OCI-LY7 (cell line): ENCODE data around the gene SMC5.

Experiments used
- EZH2phosphoT487 ChIP-seq: fragments of 200-600 bp; sonication (generic); IDR thresholded peaks from 2 replicates; pipeline ENCODE4 v1.6.1; 2018; ENCODE audit warnings: low read depth, borderline replicate concordance, mild to moderate bottlenecking, mixed run types, antibody characterized with exemption, low read length, moderate library complexity, mixed read lengths
- TF ChIP-seq, protein P1 (sequence below): fragments of 200-600 bp; sonication (generic); conservative IDR thresholded peaks from 2 replicates; pipeline ENCODE4 v1.5.1; 2014; ENCODE audit warnings: mild to moderate bottlenecking, antibody characterized with exemption, low read length, moderate library complexity, mixed read lengths

DNA sequence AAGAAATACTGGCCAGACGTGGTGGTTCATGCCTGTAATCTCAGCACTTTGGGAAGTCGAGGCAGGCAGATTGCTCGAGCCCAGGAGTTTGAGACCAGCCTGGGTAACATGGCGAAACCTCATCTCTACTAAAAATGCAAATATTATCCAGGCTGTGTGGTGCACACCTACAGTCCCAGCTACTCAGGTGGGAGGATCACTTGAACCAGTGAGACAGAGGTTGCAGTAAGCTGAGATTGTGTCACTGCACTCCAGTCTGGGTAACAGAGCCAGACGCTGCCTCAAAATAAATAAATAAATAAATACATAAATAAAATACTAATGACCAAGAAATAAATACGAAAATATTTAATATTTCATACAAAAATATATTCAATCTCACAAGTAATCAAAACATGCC is 136.9 kb downstream of the SMC5 start:
- TF ChIP-seq, protein P1, sequence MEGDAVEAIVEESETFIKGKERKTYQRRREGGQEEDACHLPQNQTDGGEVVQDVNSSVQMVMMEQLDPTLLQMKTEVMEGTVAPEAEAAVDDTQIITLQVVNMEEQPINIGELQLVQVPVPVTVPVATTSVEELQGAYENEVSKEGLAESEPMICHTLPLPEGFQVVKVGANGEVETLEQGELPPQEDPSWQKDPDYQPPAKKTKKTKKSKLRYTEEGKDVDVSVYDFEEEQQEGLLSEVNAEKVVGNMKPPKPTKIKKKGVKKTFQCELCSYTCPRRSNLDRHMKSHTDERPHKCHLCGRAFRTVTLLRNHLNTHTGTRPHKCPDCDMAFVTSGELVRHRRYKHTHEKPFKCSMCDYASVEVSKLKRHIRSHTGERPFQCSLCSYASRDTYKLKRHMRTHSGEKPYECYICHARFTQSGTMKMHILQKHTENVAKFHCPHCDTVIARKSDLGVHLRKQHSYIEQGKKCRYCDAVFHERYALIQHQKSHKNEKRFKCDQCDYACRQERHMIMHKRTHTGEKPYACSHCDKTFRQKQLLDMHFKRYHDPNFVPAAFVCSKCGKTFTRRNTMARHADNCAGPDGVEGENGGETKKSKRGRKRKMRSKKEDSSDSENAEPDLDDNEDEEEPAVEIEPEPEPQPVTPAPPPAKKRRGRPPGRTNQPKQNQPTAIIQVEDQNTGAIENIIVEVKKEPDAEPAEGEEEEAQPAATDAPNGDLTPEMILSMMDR = no peak
- no peak for TF ChIP-seq EZH2phosphoT487
